ENCODE results near the gene CREG2.

The CREG2 gene

DNA sequence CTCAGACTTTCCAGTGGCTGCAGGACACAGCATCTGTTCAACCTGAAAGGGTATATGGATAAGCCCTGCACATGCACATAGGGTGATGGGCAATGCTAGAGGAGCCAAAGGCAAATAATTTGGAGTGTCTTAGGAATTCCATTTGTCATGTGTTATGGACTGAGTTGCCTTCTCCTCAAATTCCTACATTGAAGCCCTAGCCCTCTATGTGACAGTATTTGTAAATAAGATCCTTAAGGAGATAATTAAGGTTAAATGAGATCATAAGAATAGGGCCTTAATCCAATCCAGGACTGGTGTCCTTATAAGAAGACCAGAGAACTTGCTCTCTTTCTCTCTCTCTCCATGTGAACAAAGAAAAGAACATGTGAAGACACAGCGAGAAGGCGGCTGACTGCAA lies 42.9 kb upstream of the CREG2 start:
- Histone ChIP-seq H3K27ac (no peak overlapping the region), H3K4me3 (ENCODE audit: low read depth, low read length) (no peak overlapping the region), H3K36me3 (replicated peaks) (no peaks in the 10 kb centered on the region), H3K27me3 (replicated peaks) (no peaks in the 10 kb centered on the region)
- in situ Hi-C loops (cut with HindIII; ENCODE audit: low pct_ligation_motif_present, low sequenced_read_pairs), result loop anchor here (25.0 kb wide), 1 partner anchor 407 kb away; no protein-coding TSS in a partner anchor
- TF ChIP-seq, protein P1, sequence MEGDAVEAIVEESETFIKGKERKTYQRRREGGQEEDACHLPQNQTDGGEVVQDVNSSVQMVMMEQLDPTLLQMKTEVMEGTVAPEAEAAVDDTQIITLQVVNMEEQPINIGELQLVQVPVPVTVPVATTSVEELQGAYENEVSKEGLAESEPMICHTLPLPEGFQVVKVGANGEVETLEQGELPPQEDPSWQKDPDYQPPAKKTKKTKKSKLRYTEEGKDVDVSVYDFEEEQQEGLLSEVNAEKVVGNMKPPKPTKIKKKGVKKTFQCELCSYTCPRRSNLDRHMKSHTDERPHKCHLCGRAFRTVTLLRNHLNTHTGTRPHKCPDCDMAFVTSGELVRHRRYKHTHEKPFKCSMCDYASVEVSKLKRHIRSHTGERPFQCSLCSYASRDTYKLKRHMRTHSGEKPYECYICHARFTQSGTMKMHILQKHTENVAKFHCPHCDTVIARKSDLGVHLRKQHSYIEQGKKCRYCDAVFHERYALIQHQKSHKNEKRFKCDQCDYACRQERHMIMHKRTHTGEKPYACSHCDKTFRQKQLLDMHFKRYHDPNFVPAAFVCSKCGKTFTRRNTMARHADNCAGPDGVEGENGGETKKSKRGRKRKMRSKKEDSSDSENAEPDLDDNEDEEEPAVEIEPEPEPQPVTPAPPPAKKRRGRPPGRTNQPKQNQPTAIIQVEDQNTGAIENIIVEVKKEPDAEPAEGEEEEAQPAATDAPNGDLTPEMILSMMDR (IDR thresholded peaks at IDR 0.05; ENCODE audit: low read depth, low read length, missing control alignments), result no peak
- DNase-seq, result no peak

DNA sequence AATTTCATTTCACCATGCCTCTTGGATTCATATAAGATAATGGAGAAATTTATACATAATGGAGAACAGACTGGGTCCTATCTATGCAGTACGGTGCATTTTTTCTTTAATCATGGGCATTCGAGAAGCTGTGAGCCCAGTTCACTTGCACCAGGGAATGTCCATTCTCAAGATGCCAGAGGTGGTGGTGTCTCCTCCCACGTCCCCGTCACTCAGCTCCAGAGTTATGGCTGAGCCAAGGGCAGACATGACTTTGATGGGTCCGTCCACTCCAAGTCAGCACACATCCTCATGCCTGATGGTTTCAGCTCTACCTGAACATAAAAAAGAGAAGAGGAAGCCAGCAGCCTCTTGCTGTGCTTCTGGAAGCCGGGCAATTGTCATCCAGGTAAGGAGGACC lies 42.1 kb upstream of the CREG2 start:
- Histone ChIP-seq H3K27ac (no peak overlapping the region), H3K36me3 (replicated peaks) (no peaks in the 10 kb centered on the region), H3K27me3 (replicated peaks) (no peaks in the 10 kb centered on the region), H3K4me3 (ENCODE audit: low read depth, low read length) (no peak overlapping the region)
- in situ Hi-C loops (cut with HindIII; ENCODE audit: low pct_ligation_motif_present, low sequenced_read_pairs), result loop anchor here (25.0 kb wide), 1 partner anchor 408 kb away; no protein-coding TSS in a partner anchor
- DNase-seq, result no peak
- TF ChIP-seq, protein P1 (IDR thresholded peaks at IDR 0.05; ENCODE audit: low read depth, low read length, missing control alignments), result no peak

DNA sequence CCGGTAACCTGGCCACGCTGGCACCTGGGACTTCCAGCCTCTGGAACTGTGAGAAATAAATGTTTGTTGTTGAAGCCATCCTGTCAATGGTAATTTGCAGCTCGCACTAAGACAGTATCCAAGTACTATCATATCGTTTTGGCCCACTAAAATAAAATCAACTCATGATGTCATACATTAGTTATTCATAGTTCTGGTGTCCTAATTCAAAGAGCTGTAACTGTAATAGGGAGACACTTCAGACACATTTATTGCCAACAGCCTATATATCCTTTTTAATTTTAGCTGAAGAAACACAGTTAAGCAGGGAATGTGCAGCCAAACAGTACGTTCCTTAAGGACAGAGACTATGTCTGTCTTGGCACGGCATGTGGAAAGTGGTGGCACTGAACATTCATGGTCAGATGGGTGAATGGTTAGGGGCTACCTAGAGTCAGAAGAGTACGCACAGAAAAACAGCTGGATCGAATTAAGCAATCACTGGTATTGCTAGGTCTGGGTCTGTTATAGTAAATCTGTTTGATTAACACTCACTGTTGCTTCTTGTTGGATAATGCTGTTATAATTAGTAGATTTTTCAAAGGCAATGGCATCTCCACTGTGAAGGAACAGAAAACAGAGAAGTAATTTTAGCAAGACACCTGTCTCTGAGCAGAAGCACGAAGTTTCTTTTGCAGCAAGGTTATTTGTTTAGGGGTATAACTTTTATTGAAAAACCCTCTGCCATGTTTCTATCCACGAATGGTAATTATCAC lies 41.3 kb upstream of the CREG2 start:
- in situ Hi-C loops (cut with HindIII; ENCODE audit: low pct_ligation_motif_present, low sequenced_read_pairs), result loop anchor here (25.0 kb wide), 1 partner anchor 409 kb away; no protein-coding TSS in a partner anchor

DNA sequence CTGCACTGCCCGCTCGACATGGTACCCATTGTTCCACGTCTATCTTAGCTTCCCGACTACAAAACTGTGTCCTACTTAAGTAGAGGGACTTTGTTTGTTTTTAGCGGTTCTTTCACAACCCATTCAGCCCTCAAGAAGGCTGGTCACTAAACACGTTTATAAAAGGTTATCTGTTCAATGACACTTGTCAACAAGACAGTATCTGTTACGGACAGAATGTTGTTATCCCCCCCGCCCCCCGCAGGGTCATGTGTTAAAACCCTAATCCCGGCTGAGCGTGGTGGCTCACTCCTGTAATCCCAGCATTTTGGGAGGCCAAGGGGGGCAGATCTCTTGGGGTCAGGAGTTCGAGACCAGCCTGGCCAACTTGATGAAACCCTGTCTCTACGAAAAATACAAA lies 40.4 kb upstream of the CREG2 start:
- in situ Hi-C loops (cut with HindIII; ENCODE audit: low pct_ligation_motif_present, low sequenced_read_pairs), result loop anchor here (25.0 kb wide), 1 partner anchor 410 kb away; no protein-coding TSS in a partner anchor
- Histone ChIP-seq H3K27ac (no peak overlapping the region), H3K4me3 (ENCODE audit: low read depth, low read length) (no peak overlapping the region), H3K36me3 (replicated peaks) (no peaks in the 10 kb centered on the region), H3K27me3 (replicated peaks) (no peaks in the 10 kb centered on the region)
- TF ChIP-seq, protein P1 (IDR thresholded peaks at IDR 0.05; ENCODE audit: low read depth, low read length, missing control alignments), result no peak
- DNase-seq, result no peak

More for the DNA sequence above, 41.3 kb upstream of the CREG2 start:
- DNase-seq, result no peak
- no peak overlapping the region for H3K27ac ChIP-seq
- no peaks in the 10 kb centered on the region for H3K36me3 ChIP-seq (replicated peaks)
- TF ChIP-seq, protein P1 (IDR thresholded peaks at IDR 0.05; ENCODE audit: low read depth, low read length, missing control alignments), result no peak
- no peak overlapping the region for H3K4me3 ChIP-seq (ENCODE audit: low read depth, low read length)
- no peaks in the 10 kb centered on the region for H3K27me3 ChIP-seq (replicated peaks)

DNA sequence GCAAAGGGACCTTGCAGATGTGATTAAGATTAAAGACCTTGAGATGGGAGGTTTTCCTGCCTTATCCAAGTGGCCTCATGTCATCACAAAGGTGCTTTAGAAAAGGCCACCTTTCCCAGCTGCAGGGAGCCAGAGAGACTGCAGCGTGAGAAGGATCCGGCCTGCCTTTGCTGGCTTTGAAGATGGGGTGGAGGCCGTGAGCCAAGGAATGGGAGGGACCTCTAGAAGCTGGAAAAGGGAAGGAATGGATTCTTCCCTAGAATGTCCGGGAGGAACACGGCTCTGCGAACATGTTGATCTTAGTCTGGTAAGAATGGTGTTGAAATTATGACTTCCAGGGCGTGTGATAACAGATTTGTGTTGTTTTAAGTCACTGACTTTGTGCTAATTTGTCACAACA lies 39.9 kb upstream of the CREG2 start:
- in situ Hi-C loops (cut with HindIII; ENCODE audit: low pct_ligation_motif_present, low sequenced_read_pairs), result loop anchor here (25.0 kb wide), 1 partner anchor 410 kb away; no protein-coding TSS in a partner anchor
- TF ChIP-seq, protein P1 (IDR thresholded peaks at IDR 0.05; ENCODE audit: low read depth, low read length, missing control alignments), result no peak
- Histone ChIP-seq H3K27ac (no peak overlapping the region), H3K27me3 (replicated peaks) (no peaks in the 10 kb centered on the region), H3K4me3 (ENCODE audit: low read depth, low read length) (no peak overlapping the region), H3K36me3 (replicated peaks) (no peaks in the 10 kb centered on the region)
- no peak for DNase-seq
